SK-N-SH treated with all-trans-retinoic acid at 6 μM for 48 hours (cell line): ENCODE measurements around the gene HMGN1.

Experiments
- ARNTL ChIP-seq: fragments of 450-650 bp; formaldehyde crosslinking; IDR thresholded peaks from 2 replicates; pipeline ENCODE4 v1.5.0; 2020; ENCODE audit warnings: low read depth, mild to moderate bottlenecking, moderate library complexity, borderline replicate concordance
- CREB5 ChIP-seq: fragments of 250-450 bp; sonication (Bioruptor Pico); IDR thresholded peaks from 2 replicates; pipeline ENCODE4 v1.5.1; 2020; ENCODE audit warnings: low read depth, mild to moderate bottlenecking, moderate library complexity
- CSRNP3 ChIP-seq: fragments of 250-450 bp; sonication (Bioruptor Pico); IDR thresholded peaks from 2 replicates; pipeline ENCODE4 v1.5.1; 2021; ENCODE audit warnings: mild to moderate bottlenecking, moderate library complexity
- PATZ1 ChIP-seq: fragments of 250-450 bp; sonication (Bioruptor Pico); IDR thresholded peaks from 2 replicates; pipeline ENCODE4 v1.8.0; 2020; ENCODE audit warnings: mild to moderate bottlenecking, moderate library complexity, borderline replicate concordance
- PPARA ChIP-seq: fragments of 250-450 bp; sonication (Bioruptor Pico); IDR thresholded peaks from 2 replicates; pipeline ENCODE4 v1.5.0; 2020; ENCODE audit warnings: mild to moderate bottlenecking, borderline replicate concordance
- RARB ChIP-seq: fragments of 250-450 bp; sonication (Bioruptor Pico); IDR thresholded peaks from 2 replicates; pipeline ENCODE4 v1.8.0; 2021; ENCODE audit warnings: mild to moderate bottlenecking, moderate library complexity
- ZC3H10 ChIP-seq: fragments of 250-450 bp; sonication (Bioruptor Pico); IDR thresholded peaks from 2 replicates; pipeline ENCODE4 v1.5.1; 2021; ENCODE audit warnings: mild to moderate bottlenecking, moderate library complexity
- ZFP30 ChIP-seq: fragments of 450-650 bp; formaldehyde crosslinking; IDR thresholded peaks from 2 replicates; pipeline ENCODE4 v1.5.0; 2022; ENCODE audit warnings: mild to moderate bottlenecking, moderate library complexity
- ZNF70 ChIP-seq: fragments of 450-650 bp; formaldehyde crosslinking; IDR thresholded peaks from 2 replicates; pipeline ENCODE4 v1.5.0; 2020; ENCODE audit warnings: mild to moderate bottlenecking, moderate library complexity
- ZNF8 ChIP-seq: fragments of 450-650 bp; formaldehyde crosslinking; IDR thresholded peaks from 2 replicates; pipeline ENCODE4 v1.5.0; 2020; ENCODE audit warnings: mild to moderate bottlenecking, moderate library complexity

- TF ChIP-seq ARNTL (CRISPR knock-in tag) (no peak), PATZ1 (CRISPR knock-in tag) (no peak), CREB5 (CRISPR knock-in tag) (no peak), ZNF8 (CRISPR knock-in tag) (no peak), PPARA (no peak), ZNF70 (CRISPR knock-in tag) (no peak), ZC3H10 (CRISPR knock-in tag) (no peak), RARB (CRISPR knock-in tag) (no peak), CSRNP3 (CRISPR knock-in tag) (no peak), ZFP30 (no peak)
Measured at GRCh38 chr21:39385299-39386145, 36.6 kb upstream of the HMGN1 start.
